ENCODE results near the gene NLGN3. TPM values are rescaled to one million over a fixed set of nuclear protein-coding genes. Genes with fewer than 3 reads are reported as not detected.

NLGN3 gene
- total RNA-seq, 1 donor from 2014 or later, result 1.1 TPM

DNA sequence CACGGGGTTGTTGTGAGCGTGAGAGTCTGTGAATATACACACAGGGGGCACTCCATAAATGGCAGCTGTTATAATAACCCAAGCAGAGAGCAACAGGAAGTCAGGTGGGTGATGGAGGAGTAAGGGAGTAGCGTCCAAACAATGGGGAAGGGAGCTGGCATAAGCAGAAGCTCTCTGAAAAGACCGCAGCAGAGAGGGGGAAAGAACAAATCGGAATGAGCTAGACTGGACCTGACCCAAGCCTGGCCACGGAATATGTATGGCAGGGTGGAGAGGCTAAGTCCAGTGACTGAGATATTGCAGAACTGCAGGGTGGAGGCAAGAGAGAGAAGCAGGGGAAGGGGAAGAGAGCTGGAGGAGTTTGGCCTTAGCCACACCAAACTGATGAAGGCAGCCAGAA is 71.8 kb downstream of the NLGN3 start:
- Mint-ChIP-seq H3K27me3 (peaks cover 11% of the 10 kb centered on the region), H3K36me3 (ENCODE audit: low read depth) (no peaks in the 10 kb centered on the region), H3K9me3 (no peaks in the 10 kb centered on the region), H3K4me1 (no peaks in the 10 kb centered on the region), H3K27ac (no peak overlapping the region), H3K4me3 (no peak overlapping the region)
- DNase-seq, result no peak
- intact Hi-C loops (cut with micrococcal nuclease), result no loop called here

GRCh38 chrX:71217298-71217697 is 72.7 kb downstream of the NLGN3 start:
- no peak for DNase-seq
- Mint-ChIP-seq H3K4me1 (no peaks in the 10 kb centered on the region), H3K27ac (no peak overlapping the region), H3K27me3 (peaks cover 10% of the 10 kb centered on the region), H3K36me3 (ENCODE audit: low read depth) (no peaks in the 10 kb centered on the region), H3K4me3 (no peak overlapping the region), H3K9me3 (no peaks in the 10 kb centered on the region)
- intact Hi-C loops (cut with micrococcal nuclease), result no loop called here

Other genes with a start within 250 kb of the NLGN3 start
- gene TEX11, start 236.1 kb upstream of the NLGN3 start, total RNA-seq, result not detected in 2 replicates
- not detected in 2 replicates for gene SLC7A3, start 213.7 kb upstream of the NLGN3 start, total RNA-seq
- gene SNX12, start 76.5 kb upstream of the NLGN3 start, total RNA-seq, result 56.0 and 57.1 TPM in 2 replicates
- 9.4 and 9.8 TPM in 2 replicates for gene FOXO4, start 49.0 kb upstream of the NLGN3 start, total RNA-seq
- gene CXorf65, start 38.1 kb upstream of the NLGN3 start, total RNA-seq, result 17.9 and 24.9 TPM in 2 replicates
- gene IL2RG, start 33.3 kb upstream of the NLGN3 start, total RNA-seq, result 337 and 348 TPM in 2 replicates
- 61.0 and 65.9 TPM in 2 replicates for gene MED12, start 26.2 kb upstream of the NLGN3 start, total RNA-seq
- gene GJB1, start 78.4 kb downstream of the NLGN3 start, total RNA-seq, result not detected in 2 replicates
- gene ZMYM3, start 109.3 kb downstream of the NLGN3 start, total RNA-seq, result 16.9 and 20.1 TPM in 2 replicates
- 580 and 605 TPM in 2 replicates for gene NONO, start 138.8 kb downstream of the NLGN3 start, total RNA-seq
- gene ITGB1BP2, start 156.9 kb downstream of the NLGN3 start, total RNA-seq, result 6.4 and 7.3 TPM in 2 replicates
- 46.7 and 47.8 TPM in 2 replicates for gene TAF1, start 221.5 kb downstream of the NLGN3 start, total RNA-seq